Fibroblast of skin of right quadriceps (primary cell): ENCODE measurements around the gene PDGFA.
"Not testable (repeated sequence)": the region's sequence is repeated elsewhere in the genome, so short reads cannot be mapped to it uniquely, and the experiment has no call there.

Source experiments
- DNase-seq: peaks from one replicate; pipeline ENCODE4 v3.0.0-alpha.2; 2013

The PDGFA gene

GRCh38 chr7:519484-520390, at the start of gene PDGFA:
Gene PDGFA, minus strand, starts transcription at chr7:519846. Its CDS starts 845 bp downstream, at chr7:519001.
- peak; percentile 35 for DNase-seq

- no peak for DNase-seq
Measured at GRCh38 chr7:568031-568951, 48.6 kb upstream of the PDGFA start.

- DNase-seq: no peak
Measured at GRCh38 chr7:567305-567883, 47.7 kb upstream of the PDGFA start.

- no peak for DNase-seq
Measured at GRCh38 chr7:566100-566499, 46.5 kb upstream of the PDGFA start.

- no peak for DNase-seq
Measured at GRCh38 chr7:564176-564865, 44.7 kb upstream of the PDGFA start.

- no peak for DNase-seq
Measured at GRCh38 chr7:563629-564170, 44.1 kb upstream of the PDGFA start.

GRCh38 chr7:562789-563628, 43.4 kb upstream of the PDGFA start:
- no peak for DNase-seq

- no peak for DNase-seq
Measured at GRCh38 chr7:562374-562675, 42.7 kb upstream of the PDGFA start.

GRCh38 chr7:561631-562373, 42.2 kb upstream of the PDGFA start:
- no peak for DNase-seq

GRCh38 chr7:560966-561630, 41.5 kb upstream of the PDGFA start:
- no peak for DNase-seq

- DNase-seq: no peak
Measured at GRCh38 chr7:559396-559705, 39.7 kb upstream of the PDGFA start.

- no peak for DNase-seq
Measured at GRCh38 chr7:557558-557881, 37.9 kb upstream of the PDGFA start.

- DNase-seq: no peak
Measured at GRCh38 chr7:556837-557557, 37.4 kb upstream of the PDGFA start.

- DNase-seq: no peak
Measured at GRCh38 chr7:556291-556826, 36.7 kb upstream of the PDGFA start.

GRCh38 chr7:555551-556160, 36.0 kb upstream of the PDGFA start:
- DNase-seq: no peak

- DNase-seq: no peak
Measured at GRCh38 chr7:553636-554111, 34.0 kb upstream of the PDGFA start.

GRCh38 chr7:552868-553635, 33.4 kb upstream of the PDGFA start:
- DNase-seq: no peak

- not testable (repeated sequence) for DNase-seq
Measured at GRCh38 chr7:552151-552867, 32.7 kb upstream of the PDGFA start.
